Smooth muscle cell of the brain vasculature (primary cell): ENCODE data around the gene DTNB.

Source experiments
- DNase-seq: peaks from one replicate; pipeline ENCODE4 v3.0.0-alpha.2; 2012; ENCODE audit warnings: low read depth, low spot score

DTNB gene

GRCh38 chr2:25342372-25343186, 330.8 kb downstream of the DTNB start:
- peak; percentile 39 for DNase-seq

- no peak for DNase-seq
Measured at GRCh38 chr2:25341753-25342371, 331.5 kb downstream of the DTNB start, which contains the start of gene DNMT3A. DNMT3A (minus strand) TSS chr2:25341925; CDS start chr2:25313984, 27,941 bp downstream.

- DNase-seq = no peak
Measured at GRCh38 chr2:25341011-25341727, 332.2 kb downstream of the DTNB start.

GRCh38 chr2:25340181-25340921, 333.0 kb downstream of the DTNB start:
- DNase-seq = no peak

GRCh38 chr2:25339791-25340180, 333.6 kb downstream of the DTNB start:
- no peak for DNase-seq

- no peak for DNase-seq
Measured at GRCh38 chr2:25339211-25339674, 334.1 kb downstream of the DTNB start.

- no peak for DNase-seq
Measured at GRCh38 chr2:25338401-25338800, 335.0 kb downstream of the DTNB start.

- DNase-seq = no peak
Measured at GRCh38 chr2:25337891-25338290, 335.5 kb downstream of the DTNB start.

- DNase-seq = no peak
Measured at GRCh38 chr2:25337276-25337675, 336.1 kb downstream of the DTNB start.

GRCh38 chr2:25336383-25336841, 337.0 kb downstream of the DTNB start:
- no peak for DNase-seq

- no peak for DNase-seq
Measured at GRCh38 chr2:25335971-25336370, 337.4 kb downstream of the DTNB start.

- DNase-seq = no peak
Measured at GRCh38 chr2:25335204-25335603, 338.2 kb downstream of the DTNB start.

GRCh38 chr2:25334482-25334881, 338.9 kb downstream of the DTNB start:
- no peak for DNase-seq

- DNase-seq = no peak
Measured at GRCh38 chr2:25333981-25334380, 339.4 kb downstream of the DTNB start.

GRCh38 chr2:25332571-25332970, 340.8 kb downstream of the DTNB start:
- no peak for DNase-seq

GRCh38 chr2:25331686-25332365, 341.6 kb downstream of the DTNB start:
- no peak for DNase-seq

- no peak for DNase-seq
Measured at GRCh38 chr2:25330937-25331336, 342.4 kb downstream of the DTNB start.

GRCh38 chr2:25330273-25330672, 343.1 kb downstream of the DTNB start:
- DNase-seq = no peak

- DNase-seq = no peak
Measured at GRCh38 chr2:25328152-25329085, 345.0 kb downstream of the DTNB start.
